Hepatic stellate cell (primary cell): Measurements from ENCODE around the gene ASIC1.

Experiments
- DNase-seq: peaks from one replicate; pipeline ENCODE4 v3.0.0; 2011; ENCODE audit warnings: low spot score

The ASIC1 gene

DNA sequence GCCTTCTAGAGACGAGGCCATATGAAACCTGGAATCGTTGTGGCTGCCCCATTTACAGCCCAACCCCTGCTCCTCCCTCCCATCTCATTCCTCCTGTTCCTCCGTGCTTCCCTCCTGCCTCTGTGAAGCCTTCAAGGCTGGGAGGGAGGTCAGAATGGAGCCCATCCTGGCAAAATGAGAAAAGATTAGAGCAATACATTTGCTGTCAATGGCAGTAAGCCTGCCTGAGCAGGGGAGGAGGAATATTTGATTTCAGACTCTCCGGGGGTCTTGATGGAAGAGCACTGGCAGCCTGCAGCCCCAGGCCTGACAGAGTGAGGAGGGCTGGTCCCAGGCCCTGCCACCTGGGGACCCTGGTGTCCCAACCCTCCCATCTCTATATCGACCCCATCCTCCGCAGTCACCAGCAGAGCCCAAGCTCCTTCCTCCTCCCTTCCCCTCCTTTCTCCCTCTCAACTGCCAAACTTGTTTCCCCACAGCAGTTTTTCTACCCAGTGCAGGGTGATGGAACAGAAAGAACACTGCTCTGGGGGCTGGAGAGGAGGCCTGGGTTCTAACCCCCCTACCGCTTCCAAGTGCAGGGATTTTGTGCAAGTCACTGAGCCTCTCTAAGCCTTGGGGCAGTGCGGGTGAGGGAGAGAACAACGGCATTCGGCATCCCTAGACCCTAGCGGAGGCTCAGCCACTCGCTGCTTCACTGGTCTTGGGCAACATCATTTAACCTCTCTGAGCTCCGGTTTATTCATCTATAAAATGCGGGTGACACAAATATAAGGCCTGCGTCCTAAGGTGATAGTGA lies 16.1 kb upstream of the ASIC1 start:
- no peak for DNase-seq

- DNase-seq: no peak
Observed at GRCh38 chr12:50041962-50042361, 15.4 kb upstream of the ASIC1 start.

DNA sequence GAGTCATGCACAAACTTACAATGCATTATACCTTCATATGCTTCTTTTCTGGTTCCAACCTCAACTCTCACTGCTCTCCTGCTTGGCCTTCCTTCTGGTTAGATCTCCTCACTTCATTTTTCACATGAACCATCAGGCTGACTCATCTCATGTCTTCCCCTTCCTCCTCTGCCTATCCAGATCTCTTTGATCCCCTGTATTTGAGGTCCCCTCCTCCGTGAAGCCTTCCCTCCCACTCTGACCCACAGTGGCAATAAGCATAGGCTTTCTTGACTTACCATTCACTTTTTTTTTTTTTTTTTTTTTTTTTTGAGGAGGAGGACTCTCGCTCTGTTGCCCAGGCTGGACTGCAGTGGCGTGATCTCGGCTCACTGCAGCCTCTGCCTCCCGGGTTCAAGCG lies 14.7 kb upstream of the ASIC1 start:
- DNase-seq: no peak

DNA sequence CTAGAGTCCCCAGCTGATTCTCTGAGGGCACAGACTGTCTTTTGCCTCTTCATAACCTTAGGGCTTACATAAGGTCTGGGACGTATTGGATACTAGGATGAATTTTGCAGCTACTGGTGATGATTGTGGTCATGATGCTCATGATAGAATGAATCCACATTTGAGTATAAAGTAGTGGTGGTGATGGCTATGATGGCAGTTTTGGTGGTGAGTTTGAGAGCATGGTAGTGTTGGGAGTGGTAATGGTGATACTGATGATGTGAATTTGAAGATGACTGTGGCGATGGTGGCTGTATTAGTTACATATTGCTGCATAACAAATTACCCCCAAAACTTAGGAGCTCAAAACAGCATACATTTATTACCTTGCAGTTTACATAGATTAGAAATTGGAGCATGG lies 14.1 kb upstream of the ASIC1 start:
- DNase-seq: no peak

- DNase-seq: no peak
Observed at GRCh38 chr12:50043854-50044253, 13.5 kb upstream of the ASIC1 start.

- no peak for DNase-seq
Observed at GRCh38 chr12:50047693-50048250, 9.6 kb upstream of the ASIC1 start.

DNA sequence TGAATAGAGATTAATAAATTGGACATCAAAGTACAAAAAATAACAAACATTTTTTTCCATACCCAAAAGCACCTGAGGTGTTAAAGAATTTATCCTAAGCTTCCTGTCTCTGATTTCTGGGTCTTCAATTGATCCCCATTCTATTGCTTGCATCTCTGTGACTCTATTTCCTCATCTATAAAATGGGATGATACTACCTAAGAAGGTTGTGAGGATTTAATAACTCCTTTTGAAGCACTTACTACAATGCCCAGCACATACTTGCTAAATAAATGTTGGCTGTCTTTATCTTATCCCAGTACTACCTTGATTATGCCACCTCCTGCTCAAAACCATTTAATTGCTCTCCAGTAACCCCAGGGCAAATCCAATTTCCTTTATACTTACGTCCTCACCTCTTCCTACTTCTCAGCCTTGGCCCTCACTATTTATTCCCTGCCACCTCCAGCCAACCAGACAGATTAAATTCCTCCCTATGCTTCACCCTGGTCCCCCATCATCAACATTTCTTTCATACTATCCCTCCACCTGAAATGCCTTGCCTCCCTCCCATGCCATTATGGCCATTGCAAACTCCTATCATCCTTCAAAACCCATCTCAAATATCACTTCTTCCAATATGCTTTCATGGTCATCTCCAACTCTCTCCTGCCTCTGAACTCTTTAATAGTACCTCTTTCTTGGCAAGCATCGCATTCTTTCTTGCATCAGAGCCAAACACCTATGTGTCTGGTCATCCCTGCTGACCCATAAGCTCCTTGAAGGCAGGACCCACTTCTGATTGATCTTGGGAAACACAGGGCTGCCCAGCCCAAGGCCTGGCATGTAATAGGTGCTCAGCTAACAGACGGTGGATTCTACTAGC lies 7.9 kb upstream of the ASIC1 start:
- DNase-seq: no peak

GRCh38 chr12:50050119-50050385 lies 7.3 kb upstream of the ASIC1 start:
- DNase-seq: no peak

- peak; percentile 71 for DNase-seq
Observed at GRCh38 chr12:50050410-50051098, 6.8 kb upstream of the ASIC1 start.

DNA sequence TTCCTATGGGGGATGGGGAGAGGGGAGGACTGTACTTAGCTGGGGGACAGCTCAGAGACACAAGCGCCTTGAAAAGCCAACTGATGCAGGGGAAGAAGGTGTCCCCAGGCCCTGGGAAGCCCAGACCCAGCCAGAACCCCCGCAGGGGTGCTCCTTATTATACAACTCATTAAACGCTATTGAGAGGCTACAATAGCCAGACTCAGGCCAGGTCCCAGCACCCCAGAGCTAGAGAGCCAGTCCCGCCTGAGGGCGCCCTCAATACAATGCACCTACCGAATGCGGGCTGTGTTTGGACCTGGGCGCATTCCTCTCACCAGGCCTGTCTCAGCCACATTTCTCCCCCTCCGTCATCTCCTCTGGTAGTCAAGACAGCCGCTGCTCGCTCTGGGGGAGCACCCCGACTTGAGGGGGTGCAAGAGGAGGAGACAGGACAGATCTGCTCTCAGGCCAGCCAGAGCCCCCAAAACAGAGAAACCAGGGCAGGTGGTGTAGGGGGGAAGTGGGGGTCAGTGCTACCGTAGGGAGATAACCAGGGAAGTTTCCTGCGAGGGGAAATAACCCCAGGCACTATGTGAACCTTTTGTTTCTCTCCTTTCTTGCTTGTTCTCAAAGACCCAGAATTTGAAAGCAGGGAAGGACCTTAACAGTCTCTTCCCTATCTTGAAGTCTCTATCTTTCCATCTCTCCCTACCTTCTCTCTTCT lies 6.1 kb upstream of the ASIC1 start:
- no peak for DNase-seq

GRCh38 chr12:50052544-50052943 lies 4.9 kb upstream of the ASIC1 start:
- DNase-seq: no peak

- no peak for DNase-seq
Observed at GRCh38 chr12:50052964-50053363, 4.4 kb upstream of the ASIC1 start.

DNA sequence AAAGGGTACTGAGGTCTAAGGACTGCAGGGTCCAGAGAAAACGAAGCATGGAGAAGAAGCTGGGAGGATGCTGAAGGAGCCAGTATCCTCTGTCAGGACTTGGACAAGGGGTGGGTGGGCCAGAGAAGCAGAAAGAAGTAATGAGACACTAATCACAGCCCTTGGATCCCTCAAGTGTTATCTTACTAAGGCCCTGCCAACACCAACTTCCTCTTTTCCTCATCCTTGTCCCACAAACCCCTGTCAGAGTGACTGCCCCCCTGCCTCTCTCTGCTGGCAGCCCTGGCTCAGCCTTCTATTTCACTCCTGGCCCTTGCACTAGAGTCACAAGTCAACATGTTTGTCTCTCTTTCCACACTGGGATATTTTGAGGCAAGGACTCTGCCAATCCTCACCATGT lies 3.8 kb upstream of the ASIC1 start:
- no peak for DNase-seq

DNA sequence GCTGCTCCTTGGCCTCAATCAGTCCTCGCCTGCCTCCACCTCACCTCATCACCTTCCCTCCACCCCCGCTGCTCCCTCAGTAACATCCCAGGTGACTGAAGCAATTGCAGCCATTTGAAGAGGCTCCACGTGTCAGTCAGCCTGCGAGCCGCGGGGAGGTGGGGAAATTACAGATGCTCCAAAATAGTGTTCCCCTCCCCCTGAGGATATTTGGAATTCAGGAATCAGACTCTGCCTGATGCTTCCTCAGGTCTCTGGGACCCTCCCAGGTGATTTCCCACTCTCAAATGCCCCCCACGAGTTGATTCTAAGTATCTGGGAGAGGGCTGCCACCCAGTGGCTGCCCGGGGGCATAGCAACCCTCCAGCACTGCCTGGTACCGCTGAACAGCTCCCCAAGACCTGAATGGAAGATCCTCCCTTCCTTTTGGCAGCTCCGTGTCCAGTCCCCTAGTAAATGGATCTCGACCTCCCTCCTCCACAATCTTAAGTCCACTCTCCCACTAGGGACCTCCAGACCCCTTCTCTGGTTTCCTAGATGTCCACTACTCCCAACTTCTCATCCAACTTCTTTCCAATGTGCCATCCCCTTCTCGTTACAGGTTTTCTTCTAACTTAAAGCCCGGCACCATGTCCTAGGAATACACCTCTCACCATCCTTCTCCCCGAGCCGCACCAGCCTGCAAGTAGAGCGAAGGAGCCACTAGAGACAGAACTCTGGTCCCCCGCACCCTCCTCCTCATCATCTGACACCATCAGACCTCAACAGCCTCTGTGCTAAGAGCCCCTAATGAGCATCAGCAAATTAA lies 1.4 kb upstream of the ASIC1 start:
- DNase-seq: peak; percentile 79

DNA sequence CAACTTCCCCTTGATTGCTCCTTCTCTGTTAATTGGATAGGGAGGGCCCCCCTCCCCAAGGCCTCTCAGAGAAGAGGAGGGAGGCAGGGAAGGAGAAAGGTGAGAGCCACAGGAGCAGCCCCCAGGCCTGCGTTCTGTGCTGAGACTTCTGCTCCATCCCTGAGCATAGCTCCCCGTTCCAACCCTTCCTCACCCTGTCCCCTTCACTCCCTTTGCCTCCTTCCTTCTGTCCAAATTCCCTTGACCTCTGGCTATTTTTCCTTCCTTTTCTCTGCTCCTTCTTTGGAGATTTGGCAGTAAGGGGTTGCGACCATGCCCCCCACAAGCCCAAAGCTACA lies 788 bp upstream of the ASIC1 start:
- DNase-seq: no peak

- DNase-seq: no peak
Observed at GRCh38 chr12:50057896-50058670, 687 bp downstream of the ASIC1 start.

DNA sequence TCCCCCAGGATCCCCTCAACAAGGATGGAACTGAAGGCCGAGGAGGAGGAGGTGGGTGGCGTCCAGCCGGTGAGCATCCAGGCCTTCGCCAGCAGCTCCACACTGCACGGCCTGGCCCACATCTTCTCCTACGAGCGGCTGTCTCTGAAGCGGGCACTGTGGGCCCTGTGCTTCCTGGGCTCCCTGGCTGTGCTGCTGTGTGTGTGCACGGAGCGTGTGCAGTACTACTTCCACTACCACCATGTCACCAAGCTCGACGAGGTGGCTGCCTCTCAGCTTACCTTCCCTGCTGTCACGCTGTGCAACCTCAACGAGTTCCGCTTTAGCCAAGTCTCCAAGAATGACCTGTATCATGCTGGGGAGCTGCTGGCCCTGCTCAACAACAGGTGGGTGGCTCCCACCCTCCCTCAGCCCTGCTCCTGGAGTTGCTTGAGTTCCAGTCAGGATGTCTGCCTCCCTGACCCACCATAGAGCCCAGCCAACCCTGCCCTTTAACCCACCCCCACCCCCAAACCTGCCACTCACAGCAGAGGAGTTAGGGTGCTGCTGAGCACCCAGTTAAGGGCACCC lies 1.4 kb downstream of the ASIC1 start:
- DNase-seq: no peak

DNA sequence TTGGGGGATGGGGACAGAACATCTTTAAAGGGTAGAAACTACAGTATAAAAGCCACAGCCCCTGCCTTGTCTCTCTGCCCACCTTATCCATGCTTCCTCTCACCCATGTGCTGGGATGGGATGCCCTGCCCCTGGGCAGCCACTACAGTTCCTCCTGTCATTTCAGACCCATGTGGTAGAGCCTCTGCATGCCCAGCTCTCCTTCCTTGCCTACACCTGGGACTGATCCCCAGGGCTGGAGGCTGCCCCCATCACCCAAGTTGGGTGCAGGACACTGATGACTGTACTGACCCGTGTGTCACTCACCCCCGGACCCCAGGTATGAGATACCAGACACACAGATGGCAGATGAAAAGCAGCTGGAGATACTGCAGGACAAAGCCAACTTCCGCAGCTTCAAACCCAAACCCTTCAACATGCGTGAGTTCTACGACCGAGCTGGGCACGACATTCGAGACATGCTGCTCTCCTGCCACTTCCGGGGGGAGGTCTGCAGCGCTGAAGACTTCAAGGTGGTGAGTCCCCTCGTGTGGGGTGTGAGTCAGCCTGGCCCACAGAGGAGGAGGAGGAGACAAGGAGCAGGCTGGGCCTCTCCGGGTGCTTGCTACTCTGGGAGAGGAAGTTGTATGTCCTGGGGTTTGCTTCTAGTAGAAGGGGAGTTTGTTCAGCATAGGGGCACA lies 2.2 kb downstream of the ASIC1 start:
- DNase-seq: no peak

DNA sequence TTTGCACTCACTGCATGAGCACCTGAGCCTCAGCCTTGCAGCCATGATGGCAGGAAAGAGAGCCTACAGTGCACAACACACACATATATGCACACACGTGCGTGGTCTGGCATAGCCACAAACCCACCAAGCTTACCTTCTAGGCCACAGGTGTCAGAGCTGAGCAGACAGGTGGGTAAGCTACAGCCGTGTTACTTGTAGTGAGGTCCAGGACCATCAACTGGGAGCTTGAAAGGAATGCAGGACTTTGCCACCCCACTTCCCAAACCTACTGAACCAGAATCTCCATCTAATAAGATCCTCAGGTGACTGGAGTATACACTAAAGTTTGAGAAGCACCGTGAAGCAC lies 2.7 kb downstream of the ASIC1 start:
- no peak for DNase-seq

DNA sequence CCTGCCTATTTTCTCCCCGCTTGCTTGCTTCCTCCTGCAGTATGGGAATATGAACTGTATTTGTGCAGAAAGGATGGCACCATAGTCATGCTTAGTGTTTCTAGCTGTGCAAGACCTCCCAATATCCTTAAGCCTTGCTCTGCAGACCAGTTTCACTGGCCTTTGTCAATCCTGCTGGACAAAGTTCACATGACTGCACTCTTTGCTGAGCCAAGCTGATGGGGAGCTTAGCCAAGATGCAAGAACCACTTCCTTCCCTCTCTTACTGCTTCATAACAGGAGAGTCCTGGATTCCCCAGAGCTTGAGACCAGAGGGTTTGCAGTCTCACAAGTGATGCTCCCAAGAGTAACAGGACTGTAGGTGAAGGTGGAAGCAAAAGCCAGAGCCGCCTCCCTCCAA lies 3.8 kb downstream of the ASIC1 start:
- no peak for DNase-seq
